Hematopoietic multipotent progenitor cell treated with erythropoietin and hydrocortisone succinate and interleukin-3 and kit ligand, for 15 days (in vitro differentiated cells): Measurements from ENCODE around the gene XPR1.
"Not testable (repeated sequence)": the region's sequence is repeated elsewhere in the genome, so short reads cannot be mapped to it uniquely, and the experiment has no call there.

Experiments
- DNase-seq: peaks from one replicate; pipeline ENCODE4 v3.0.0-alpha.2; 2015; ENCODE audit warnings: low spot score

Gene XPR1

GRCh38 chr1:180785291-180785690 is 153.5 kb downstream of the XPR1 start:
- DNase-seq, result no peak

- DNase-seq, result no peak
These were observed 154.1 kb downstream of the XPR1 start for GRCh38 chr1:180785887-180786286.

- DNase-seq, result no peak
These were observed 154.8 kb downstream of the XPR1 start for GRCh38 chr1:180786624-180787023.

GRCh38 chr1:180787628-180788307 is 155.9 kb downstream of the XPR1 start:
- DNase-seq, result no peak

- DNase-seq, result no peak
These were observed 157.6 kb downstream of the XPR1 start for GRCh38 chr1:180789460-180789859.

- not testable (repeated sequence) for DNase-seq
These were observed 159.3 kb downstream of the XPR1 start for GRCh38 chr1:180791152-180791551.

GRCh38 chr1:180791806-180792205 is 160.0 kb downstream of the XPR1 start:
- DNase-seq, result no peak

GRCh38 chr1:180793451-180793850 is 161.6 kb downstream of the XPR1 start:
- no peak for DNase-seq

- DNase-seq, result no peak
These were observed 165.2 kb downstream of the XPR1 start for GRCh38 chr1:180796897-180797640.

GRCh38 chr1:180800945-180801344 is 169.1 kb downstream of the XPR1 start:
- no peak for DNase-seq

GRCh38 chr1:180802813-180803212 is 171.0 kb downstream of the XPR1 start:
- DNase-seq, result no peak

- no peak for DNase-seq
These were observed 173.5 kb downstream of the XPR1 start for GRCh38 chr1:180805316-180805715.

- no peak for DNase-seq
These were observed 179.5 kb downstream of the XPR1 start for GRCh38 chr1:180811298-180811697.

GRCh38 chr1:180811886-180812285 is 180.1 kb downstream of the XPR1 start:
- DNase-seq, result no peak

- DNase-seq, result no peak
These were observed 182.4 kb downstream of the XPR1 start for GRCh38 chr1:180814258-180814657.

- DNase-seq, result no peak
These were observed 183.4 kb downstream of the XPR1 start for GRCh38 chr1:180815188-180815587.

- DNase-seq, result no peak
These were observed 184.3 kb downstream of the XPR1 start for GRCh38 chr1:180816132-180816531.

- DNase-seq, result no peak
These were observed 190.1 kb downstream of the XPR1 start for GRCh38 chr1:180821970-180822369.

- DNase-seq, result not testable (repeated sequence)
These were observed 199.7 kb downstream of the XPR1 start for GRCh38 chr1:180831507-180831906.

- not testable (repeated sequence) for DNase-seq
These were observed 201.4 kb downstream of the XPR1 start for GRCh38 chr1:180833180-180833579.

- no peak for DNase-seq
These were observed 204.6 kb downstream of the XPR1 start for GRCh38 chr1:180836449-180836848.

- no peak for DNase-seq
These were observed 205.2 kb downstream of the XPR1 start for GRCh38 chr1:180837020-180837419.

GRCh38 chr1:180838535-180838934 is 206.7 kb downstream of the XPR1 start:
- DNase-seq, result no peak

GRCh38 chr1:180839547-180839946 is 207.7 kb downstream of the XPR1 start:
- no peak for DNase-seq
